Endothelial cell of umbilical vein (primary cell): Measurements from ENCODE around the gene CX3CR1.

Experiments
- CTCF ChIP-seq, 2 donors: IDR thresholded peaks; 1 replicate in 1 of 2; 2 replicates in 1 of 2; pipeline ENCODE4 v1.5.1; 2011; ENCODE audit warnings: low read length in 2 of 2, mild to moderate bottlenecking in 2 of 2, moderate library complexity in 2 of 2, control low read depth in 1 of 2, inconsistent platforms in 1 of 2, low read depth in 1 of 2; ENCODE audit not compliant: insufficient read depth in 1 of 2; ENCODE audit errors: extremely low read depth in 1 of 2
- EZH2 ChIP-seq: IDR thresholded peaks from 2 replicates; pipeline ENCODE4 v1.6.1; 2012; ENCODE audit warnings: borderline replicate concordance, low read depth, mild to moderate bottlenecking, moderate library complexity, low read length, inconsistent platforms; ENCODE audit not compliant: severe bottlenecking
- MAX ChIP-seq: IDR thresholded peaks from 2 replicates; pipeline ENCODE4 v1.6.1; 2011; ENCODE audit not compliant: insufficient read depth, insufficient read length
- POLR2A ChIP-seq: IDR thresholded peaks from 2 replicates; pipeline ENCODE4 v1.6.1; 2012; ENCODE audit warnings: low read depth, mild to moderate bottlenecking, control low read depth, low read length

- TF ChIP-seq MAX (no peak), POLR2A (no peak), CTCF (IDR thresholded peaks at IDR 0.05; ENCODE audit: extremely low read depth in 1 of 2, insufficient read depth in 1 of 2, low read depth in 1 of 2, low read length in 2 of 2) (no peak), EZH2 (no peak)
Observed at GRCh38 chr3:39277893-39278615, 1.8 kb downstream of the CX3CR1 start.
